GM20431 (cell line): Measurements from ENCODE around the gene CUL2.

Experiments used
- in situ Hi-C: fragments of 300-500 bp; cut with MseI, MboI; formaldehyde crosslinking; loops from one replicate; pipeline ENCODE4 v1.15.0; 2020; ENCODE audit warnings: low sequenced_read_pairs; ENCODE audit not compliant: unreplicated experiment

The CUL2 gene

DNA sequence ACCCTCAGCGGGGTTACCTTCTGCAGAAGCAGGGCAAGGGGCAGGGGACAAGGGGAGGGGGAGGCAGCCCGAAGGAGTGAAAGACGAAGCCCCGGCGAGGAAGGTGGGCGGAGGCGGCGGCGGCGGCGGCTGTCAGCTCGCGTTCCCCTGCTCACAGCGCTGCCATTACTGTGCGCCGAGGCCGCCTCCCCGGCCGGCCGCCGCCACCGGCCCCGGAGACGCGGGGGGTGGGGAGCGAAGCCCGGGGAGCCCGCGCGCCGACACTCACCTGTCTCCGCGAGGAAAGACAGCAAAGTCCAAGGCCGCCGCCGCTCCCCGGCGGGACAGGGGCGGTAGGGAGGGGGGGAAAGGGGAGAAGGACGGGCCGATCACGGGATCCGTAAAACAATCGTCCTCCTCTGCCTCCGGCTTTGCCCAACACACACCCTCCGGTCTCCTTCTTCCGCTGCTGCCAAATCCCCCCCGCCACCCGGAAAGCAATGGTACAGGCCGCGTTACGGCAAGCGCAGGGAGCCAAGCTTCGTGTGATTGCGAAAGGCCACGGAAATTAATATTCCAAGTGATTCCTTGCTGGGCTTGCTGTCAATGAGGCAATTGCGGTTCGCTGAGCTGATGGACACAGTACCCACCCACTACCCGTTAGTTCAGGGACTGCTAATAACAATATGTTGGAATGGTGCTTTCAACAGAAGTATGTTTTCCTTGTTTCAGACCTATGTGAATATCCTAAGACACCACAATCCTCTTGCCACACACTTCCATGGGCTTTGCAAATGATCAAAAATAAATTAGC lies at the start of gene CUL2:
Gene CUL2, minus strand, starts transcription at position 180 of the 793 bp plus-strand sequence. CDS start 19,024 bp downstream, outside the sequence.
- in situ Hi-C loops = no loop called here

DNA sequence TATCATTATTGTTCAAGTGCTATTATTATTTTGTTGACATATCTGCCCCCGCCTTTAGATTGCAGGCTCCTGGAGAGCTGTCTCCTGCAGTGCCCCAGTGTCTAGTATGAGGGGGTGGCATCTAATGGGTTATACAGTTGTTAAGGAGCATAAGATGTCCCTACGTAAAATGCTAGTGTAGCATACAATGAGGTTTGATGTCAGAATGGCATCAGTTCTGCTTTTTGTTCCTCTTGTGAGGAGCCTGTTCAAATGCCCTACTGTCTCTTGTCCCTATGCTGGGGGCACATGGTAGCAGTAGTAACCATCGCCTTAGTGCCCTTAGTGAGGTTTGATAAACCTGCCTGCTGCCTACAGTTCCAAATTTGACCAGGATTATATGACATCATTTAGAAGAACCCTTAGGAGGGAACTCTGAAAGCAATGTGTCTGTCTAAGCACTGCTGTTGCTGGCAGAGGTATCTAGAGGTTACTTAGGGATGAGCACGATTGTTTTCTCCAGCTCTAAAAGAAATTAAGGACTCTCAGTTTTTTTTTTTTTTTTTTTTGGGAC lies 46.2 kb upstream of the CUL2 start:
- in situ Hi-C loops = no loop called here

DNA sequence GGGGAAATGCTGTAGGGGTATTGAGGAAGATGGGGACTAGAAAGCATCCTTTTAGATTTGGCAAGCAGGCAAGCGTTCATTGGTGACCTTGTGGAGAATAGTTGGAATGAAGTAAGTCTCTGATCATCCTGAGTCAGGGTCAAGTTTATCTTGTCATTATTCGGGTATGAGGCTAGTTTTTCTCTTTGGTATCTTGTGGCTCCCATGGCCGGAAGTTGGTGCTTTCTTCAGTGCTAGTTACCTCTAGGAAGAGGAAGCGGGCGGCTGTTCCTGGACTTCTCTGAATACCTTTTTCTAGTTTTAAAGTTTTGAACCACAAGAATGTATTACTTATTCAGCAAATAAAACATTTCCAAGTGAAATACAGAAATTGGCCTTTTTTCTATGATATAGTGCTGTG lies 45.7 kb upstream of the CUL2 start:
- in situ Hi-C loops = no loop called here

DNA sequence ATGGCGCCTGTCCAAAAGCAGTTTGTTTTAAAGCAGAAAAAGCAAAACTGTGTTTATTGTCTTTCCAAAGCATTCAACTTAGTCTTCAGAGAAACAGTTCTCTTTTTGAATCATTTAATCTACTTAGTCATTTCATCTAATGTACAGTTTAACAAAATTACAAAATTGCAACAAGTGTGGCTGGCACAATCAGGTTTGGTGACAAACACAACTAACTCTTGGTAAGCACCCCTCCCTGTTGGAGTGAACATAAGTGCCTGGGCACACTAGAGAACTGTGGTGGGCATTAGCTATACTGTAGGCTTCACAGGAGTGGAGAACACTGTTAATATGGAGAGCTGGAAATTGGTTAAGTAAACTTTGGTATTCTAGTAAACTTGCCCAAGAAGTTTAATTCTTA lies 43.4 kb upstream of the CUL2 start:
- in situ Hi-C loops = no loop called here

DNA sequence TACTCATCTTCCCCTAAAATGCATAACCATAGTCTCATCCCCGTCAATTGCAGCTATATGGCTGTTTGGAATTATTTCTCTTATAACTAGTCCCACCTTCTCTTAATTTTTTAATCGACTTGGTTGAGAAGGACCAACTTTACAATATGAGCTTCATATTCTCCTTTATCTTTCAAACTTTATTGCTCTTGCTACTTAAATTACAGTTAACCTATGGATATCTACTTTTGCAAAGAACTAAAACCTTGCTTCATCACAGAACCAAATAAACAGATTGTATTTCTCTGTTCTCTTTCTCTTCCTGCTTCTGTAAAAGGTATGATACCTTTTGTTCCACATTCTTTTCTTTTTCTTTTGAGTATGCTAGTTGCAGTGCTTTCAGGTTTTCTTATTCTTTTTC lies 42.6 kb upstream of the CUL2 start:
- in situ Hi-C loops = no loop called here

DNA sequence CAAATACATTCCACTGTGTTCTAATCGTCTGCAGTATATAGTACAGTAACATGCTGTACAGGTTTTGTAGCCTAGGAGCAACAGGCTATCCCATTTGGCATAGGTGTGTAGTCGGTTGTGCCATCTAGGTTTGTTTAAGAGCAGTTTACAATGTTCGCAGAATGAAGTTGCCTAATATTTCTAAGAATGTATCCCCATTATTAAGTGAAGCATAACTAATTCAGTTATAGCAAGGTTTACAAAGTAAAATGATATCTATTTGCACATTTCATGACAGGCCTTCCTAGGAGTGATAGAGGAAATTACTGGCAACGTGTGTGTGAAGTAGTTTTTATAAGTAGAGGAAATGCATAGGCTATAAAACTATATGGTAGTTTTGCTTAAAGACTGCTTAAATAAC lies 40.5 kb upstream of the CUL2 start:
- in situ Hi-C loops = no loop called here

DNA sequence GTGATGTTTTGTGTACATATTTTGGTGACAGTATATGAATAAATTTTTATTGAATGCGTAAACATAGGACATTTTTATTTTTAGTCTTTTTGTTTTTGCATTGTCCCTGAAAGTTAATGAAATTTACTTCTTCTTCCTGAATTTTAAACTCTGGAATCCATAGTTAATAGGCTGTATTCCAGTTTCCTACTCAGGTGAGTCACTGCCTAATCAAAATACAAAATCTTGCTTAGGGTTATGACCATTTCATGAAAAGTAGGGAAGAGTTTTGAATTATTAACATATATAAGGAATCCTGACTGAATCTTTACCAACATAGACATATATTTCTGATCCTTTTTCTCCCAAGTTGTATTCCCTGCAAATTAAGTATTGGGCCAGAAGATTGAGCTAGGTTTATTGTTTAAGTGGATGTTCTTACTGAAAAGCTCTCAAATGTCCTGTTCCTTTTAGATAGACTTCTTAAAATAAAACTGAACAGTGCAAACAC lies 39.1 kb upstream of the CUL2 start:
- in situ Hi-C loops = no loop called here

DNA sequence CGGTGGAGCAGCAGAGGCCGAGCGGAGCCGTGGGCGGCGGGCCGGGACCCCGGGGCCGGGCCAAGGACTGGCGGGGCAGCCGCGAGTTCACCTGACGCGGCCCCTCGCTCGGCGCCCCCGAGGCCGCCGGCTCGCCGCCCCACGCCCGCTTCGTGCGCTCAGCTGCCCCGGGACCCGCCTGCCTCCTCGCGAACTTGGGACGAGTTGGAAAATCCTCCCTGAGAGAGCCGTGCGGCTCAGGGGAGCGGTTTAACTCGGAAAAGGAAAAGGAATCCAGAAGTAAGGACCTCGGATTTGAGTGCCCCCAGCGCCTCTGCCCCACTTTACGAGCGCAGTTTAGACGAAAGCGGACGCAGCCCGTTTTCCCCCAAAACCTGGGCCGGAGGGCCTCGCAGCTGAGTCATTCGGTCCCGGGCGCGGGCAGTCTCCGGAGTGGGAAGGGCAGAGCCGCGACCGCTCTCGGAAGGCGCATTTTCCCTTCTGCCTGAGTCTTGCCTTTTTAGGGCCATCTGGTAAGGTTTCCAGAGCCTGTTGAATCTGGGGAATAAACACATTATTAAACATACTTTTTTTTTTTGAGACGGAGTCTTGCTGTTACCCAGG lies 37.2 kb upstream of the CUL2 start:
- in situ Hi-C loops = no loop called here

DNA sequence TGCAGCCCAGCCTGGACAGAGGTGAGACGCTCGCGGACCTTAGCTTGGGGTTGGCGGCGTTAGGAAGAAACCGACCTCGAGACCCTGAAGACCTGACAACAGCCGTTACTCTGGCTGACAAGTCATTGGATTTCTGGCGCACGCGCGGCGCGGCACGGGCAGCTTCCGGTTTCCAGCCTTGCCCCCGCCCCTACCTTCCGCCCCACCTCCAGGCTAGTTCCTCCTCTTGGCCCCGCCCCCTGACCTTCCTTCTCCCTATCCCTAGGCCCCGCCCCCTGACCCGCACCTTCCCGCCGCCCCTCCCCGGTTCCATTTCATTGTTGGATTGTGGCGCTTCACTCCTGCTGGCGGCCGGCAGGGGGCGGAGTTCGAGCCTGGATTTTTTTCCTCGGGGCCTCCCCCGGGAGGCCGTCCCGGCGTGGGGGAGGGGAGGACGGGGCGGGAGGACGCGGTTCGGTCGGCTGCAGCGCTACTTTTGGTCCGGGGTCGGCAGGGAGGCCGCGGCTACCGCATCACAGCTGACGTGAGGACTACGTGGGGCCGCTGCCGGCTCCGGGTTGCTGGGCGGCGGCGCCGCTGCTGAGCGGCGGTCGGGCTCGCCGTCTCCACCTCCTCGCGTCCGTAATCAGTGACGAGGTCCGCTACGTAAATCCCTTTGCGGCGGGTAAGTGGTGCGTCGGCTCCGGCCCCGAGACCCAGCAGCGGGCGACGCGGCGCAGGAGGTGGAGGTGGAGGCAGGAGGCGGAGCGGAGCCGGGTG lies 36.6 kb upstream of the CUL2 start, which contains the start of gene CREM:
Gene CREM, plus strand, starts transcription at position 317 of the 759 bp plus-strand sequence. CDS start 10,990 bp downstream, outside the sequence.
- in situ Hi-C loops = no loop called here

DNA sequence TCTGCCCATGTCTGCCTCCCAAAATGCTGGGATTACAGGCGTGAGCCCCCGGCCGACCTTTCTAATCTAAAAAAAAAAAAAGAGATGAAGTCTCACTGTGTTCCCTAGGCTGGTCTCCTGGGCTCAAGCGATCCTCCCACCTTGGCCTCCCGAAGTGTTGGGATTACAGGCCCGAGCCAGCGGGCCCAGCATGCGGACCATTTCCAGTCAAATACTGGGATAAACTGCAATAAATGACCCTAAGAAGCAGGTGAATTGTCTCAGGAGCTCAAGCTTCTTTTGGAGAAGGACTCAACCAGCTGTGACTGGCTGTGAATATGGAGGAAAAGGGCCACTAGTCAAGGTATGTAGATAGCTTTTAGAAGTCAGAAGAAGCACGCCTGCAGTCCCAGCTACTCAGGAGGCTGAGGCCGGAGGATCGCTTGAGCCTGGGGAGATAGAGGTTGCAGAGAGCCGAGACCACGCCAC lies 36.0 kb upstream of the CUL2 start:
- in situ Hi-C loops = no loop called here

DNA sequence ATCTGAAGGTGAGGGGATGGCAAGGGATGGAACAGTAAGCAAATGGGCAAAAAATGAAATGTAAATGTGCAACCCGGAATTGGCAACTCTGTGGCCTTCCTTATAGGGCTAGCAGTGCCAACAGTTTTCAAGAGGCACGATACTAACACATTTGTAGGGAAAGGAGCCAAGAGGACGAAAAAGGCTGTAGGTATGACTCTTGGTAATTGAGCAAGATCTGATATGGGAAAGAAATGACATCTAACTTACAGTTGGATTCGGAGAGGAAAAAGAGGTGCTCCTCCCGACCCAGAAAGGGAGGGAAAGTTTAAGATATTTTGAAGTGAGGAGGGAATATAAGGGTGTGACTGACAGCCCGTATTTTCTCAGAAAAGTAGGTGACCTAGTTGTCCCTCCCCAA lies 34.4 kb upstream of the CUL2 start:
- in situ Hi-C loops = loop anchor here (5.0 to 25.0 kb wide), 2 partner anchors 93 to 438 kb away; no protein-coding TSS in a partner anchor

DNA sequence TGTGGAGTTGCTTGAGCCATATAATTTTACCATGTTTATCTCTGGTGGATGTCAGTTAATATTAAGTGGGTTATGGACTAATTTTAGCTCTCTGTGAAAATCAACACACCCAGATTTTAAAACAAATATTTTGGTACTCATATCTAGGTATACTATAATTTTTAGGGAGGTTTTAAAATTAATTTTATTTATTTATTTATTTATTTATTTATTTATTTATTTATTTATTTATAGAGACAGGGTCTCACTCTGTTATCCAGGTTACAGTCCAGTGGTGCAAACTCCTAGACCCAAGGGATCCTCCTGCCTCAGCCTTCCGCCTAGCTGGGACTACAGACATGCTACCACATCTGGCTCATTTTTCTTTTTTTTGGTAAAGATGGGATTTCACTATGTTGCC lies 29.2 kb upstream of the CUL2 start:
- in situ Hi-C loops = loop anchor here (25.0 kb wide), 1 partner anchor 443 kb away; no protein-coding TSS in a partner anchor

DNA sequence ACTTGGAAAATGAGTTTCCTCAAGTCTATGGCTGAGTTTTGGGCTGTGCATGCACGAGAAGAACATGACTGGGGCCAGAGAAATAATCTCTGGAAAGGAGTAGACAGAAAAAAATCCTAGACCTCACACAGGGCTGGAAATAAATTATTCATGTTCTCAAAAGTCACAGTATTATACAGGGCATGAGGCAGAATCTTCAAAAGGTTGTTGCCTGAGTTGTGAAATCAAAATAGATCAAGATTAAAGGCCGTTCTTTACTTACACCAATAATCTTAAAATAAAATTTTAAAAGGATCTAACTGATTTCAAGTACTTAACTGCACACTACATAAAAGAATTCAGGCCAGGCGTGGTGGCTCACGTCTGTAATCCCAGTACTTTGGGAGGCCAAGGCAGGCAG lies 22.4 kb upstream of the CUL2 start:
- in situ Hi-C loops = loop anchor here (25.0 kb wide), 1 partner anchor 450 kb away; no protein-coding TSS in a partner anchor

DNA sequence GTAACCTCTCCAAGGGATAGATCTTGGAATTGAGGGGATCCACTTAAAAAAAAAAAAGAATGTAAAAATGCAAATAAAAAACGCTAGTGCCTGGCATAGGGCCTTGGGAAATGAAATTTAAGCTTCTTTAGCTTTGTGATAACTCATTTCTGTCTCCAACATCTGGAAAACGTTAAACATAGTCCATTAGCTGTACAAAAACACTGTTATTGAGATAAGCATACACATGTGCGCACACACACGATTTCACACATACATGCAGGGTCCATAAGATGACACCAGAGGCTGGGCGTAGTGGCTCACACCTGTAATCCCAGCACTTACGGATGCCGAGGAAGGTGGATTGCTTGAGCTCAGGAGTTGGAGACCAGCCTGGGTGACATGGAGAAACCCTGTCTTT lies 13.7 kb upstream of the CUL2 start:
- in situ Hi-C loops = loop anchor here (25.0 kb wide), 1 partner anchor 458 kb away; no protein-coding TSS in a partner anchor

DNA sequence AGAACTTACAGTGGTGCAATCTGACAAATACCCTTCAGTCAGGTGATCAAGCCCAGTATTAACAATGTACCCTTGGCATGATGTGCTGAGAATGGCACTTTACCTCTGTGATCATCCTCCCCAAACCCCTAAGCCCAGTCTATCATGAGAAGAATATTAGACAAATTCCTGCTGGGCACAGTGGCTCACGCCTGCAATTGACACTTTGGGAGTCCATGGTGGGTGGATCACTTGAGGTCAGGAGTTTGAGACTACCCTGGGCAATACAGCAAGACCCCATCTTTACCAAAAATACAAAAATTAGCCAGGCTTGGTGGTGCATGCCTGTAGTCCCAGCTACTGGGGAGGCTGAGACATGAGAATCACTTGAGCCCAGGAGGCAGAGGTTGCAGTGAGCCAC lies 7.4 kb upstream of the CUL2 start:
- in situ Hi-C loops = no loop called here

DNA sequence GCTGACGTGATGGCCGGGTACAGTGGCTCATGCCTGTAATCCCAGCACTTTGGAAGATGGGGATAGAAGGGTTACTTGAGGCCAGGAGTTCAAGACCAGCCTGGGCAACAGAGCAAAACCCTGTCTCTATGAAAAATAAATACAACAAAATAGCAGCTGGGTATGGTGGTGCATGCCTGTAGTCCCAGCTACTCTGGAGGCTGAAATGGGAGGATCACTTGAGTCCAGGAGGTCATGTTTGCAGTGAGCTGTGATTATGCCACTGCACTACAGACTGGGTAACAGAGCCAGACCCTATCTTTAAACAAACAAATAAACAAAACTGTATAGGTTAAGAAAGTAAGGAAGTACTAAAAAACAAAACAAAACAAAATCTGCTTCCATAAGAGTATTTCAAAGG lies 6.2 kb upstream of the CUL2 start:
- in situ Hi-C loops = no loop called here

DNA sequence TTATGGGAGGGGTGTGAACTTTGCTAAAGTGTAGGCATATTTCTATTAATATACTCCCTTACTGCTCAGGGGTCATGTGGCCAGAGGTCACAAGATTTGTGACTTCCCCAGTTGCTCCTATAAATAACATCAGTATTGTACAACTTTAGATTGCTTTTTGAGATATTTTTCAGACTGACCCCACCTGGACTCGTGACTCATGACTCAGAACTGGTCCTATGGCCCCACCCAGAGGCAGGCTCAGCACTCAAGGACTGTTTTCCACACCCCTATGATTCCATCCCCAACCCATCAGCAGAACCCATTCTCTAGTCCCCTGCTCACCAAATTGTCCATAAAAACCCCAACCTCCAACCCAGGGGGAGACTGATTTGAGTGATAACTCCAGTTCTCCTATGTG lies 2.7 kb upstream of the CUL2 start:
- in situ Hi-C loops = no loop called here

DNA sequence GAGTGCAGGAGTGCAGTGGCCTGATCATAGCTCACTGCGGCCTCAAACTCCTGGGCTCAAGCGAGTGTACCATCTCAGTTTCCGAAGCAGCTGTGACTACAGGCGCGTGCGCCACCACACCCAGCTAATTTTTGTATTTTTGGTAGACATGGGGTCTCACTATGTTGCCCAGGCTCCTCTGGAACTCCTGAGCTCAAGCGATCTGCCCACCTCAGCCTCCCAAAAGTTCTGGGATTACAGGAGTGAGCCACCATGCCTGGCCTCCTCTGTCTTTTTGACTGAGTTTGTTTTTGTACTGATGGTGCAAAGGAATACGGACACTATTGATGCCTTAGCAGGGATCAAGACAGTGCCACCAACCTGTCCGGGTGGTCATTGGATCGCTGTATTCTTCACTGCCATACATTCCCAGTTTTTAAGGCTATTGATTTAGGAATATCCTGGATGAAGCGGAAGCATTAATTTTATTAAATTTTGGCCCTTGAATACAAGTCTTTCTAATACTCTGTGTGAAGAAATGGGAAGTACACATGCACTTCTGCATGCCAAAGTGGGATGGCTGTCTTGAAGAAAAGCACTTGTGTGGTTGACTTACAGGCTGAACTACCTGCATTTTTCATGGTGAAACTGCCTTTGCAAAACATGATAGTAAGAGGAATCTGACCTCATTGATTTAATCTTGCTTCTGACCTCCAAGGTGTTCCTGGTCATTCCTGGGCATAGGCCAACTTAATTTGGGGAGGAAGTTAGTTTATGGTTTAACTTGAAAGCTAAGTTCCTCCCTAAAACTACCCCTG lies 2.1 kb upstream of the CUL2 start:
- in situ Hi-C loops = no loop called here

DNA sequence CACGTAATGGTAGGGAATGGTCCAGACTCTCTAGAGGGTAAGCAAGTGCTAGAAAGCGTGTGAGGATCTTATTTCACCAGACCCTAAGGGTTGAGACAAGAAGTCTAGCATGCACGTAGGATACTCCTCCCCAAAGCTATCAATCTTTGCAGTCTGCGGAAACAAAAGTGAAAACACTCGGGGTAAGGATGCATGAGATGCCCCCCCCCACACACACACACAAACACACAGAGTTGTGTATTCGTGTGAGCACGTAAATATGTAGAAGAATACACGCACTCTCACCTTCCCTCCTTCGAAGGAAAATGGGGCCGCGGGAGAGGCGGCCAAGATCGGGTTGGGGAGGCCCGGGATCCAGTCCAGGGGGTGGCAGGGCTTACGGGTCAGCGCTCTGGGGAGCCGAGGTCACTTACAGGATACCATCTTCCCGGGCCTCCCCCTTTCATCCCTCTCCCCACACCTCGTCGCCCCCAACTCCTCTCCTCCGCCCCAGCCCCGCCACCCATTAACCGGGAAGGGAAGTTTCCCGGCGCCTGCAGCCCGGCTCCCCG lies 455 bp downstream of the CUL2 start:
- in situ Hi-C loops = no loop called here
